Endothelial cell of umbilical vein (primary cell): ENCODE data around the gene STX12. TPM values are rescaled to one million over a fixed set of nuclear protein-coding genes. Genes with fewer than 3 reads are reported as not detected.
"Not testable (repeated sequence)": the region's sequence is repeated elsewhere in the genome, so short reads cannot be mapped to it uniquely, and the experiment has no call there.

Experiments used
- BruUV-seq: library from RNA; stranded (reverse); fragments of 400-500 nt; replicated peaks from 2 replicates; lab custom pipeline; 2021; lab: Mats Ljungman, UMichigan
- CTCF ChIA-PET: fragments of 300-600, 350-600 bp; sonication (Branson Sonifier 250); formaldehyde crosslinking; loops from one replicate; lab custom pipeline; 2021; ENCODE audit warnings: antibody characterized with exemption, inconsistent platforms; lab: Charles Lee
- POLR2A ChIA-PET: fragments of 300-600, 350-600 bp; sonication (Branson Sonifier 250); formaldehyde crosslinking; loops from one replicate; lab custom pipeline; 2021; ENCODE audit warnings: antibody characterized with exemption, inconsistent platforms; lab: Charles Lee
- DNase-seq: peaks from one replicate; pipeline ENCODE4 v3.0.0-alpha.2; 2011; ENCODE audit warnings: low read depth, low spot score
- FAIRE-seq: peaks from 2 replicates; lab custom pipeline; 2011; peaks lifted over from hg19 to GRCh38; lab: Jason Lieb, UNC
- H2AFZ ChIP-seq: 2 replicates; pipeline ENCODE4 v1.6.0; 2012; ENCODE audit warnings: low read depth, low read length, control low read depth, inconsistent platforms
- H3K27ac ChIP-seq: 2 replicates; pipeline ENCODE4 v1.5.1; 2011; ENCODE audit warnings: low read depth, mild to moderate bottlenecking, control low read depth, low read length, moderate library complexity; ENCODE audit not compliant: insufficient read depth
- H3K27me3 ChIP-seq, 2 experiments: 2 replicates each; pipeline versions ENCODE4 v1.6.0 to v1.6.1; 2011; ENCODE audit warnings: low read length in 2 of 2, mixed read lengths in 1 of 2; ENCODE audit not compliant: control insufficient read depth in 2 of 2, insufficient read depth in 2 of 2
- H3K36me3 ChIP-seq, 2 experiments: 2 replicates in 1 of 2; 3 replicates in 1 of 2; pipeline ENCODE4 v1.5.1; 2011; ENCODE audit warnings: low read length in 2 of 2, mild to moderate bottlenecking in 1 of 2, moderate library complexity in 1 of 2; ENCODE audit not compliant: control insufficient read depth in 2 of 2, insufficient read depth in 2 of 2; ENCODE audit errors: extremely low read depth in 1 of 2
- H3K4me1 ChIP-seq: 3 replicates; pipeline ENCODE4 v1.5.1; 2011; ENCODE audit warnings: mild to moderate bottlenecking, low read length; ENCODE audit not compliant: control insufficient read depth, insufficient read depth; ENCODE audit errors: extremely low read depth
- H3K4me2 ChIP-seq: 2 replicates; pipeline ENCODE4 v1.6.1; 2011; ENCODE audit warnings: low read length, control low read depth, mixed read lengths; ENCODE audit not compliant: insufficient read depth
- H3K4me3 ChIP-seq, 3 experiments: fragments of 200-600 bp in 1 of 3; sonication (generic), shearing (Covaris generic) in 1 of 3; replicated peaks in 1 of 3; 2 replicates each; pipeline ENCODE4 v1.5.1; 2011 to 2016; ENCODE audit warnings: control low read depth in 3 of 3, low read length in 3 of 3, mild to moderate bottlenecking in 2 of 3, inconsistent platforms in 1 of 3, low read depth in 1 of 3, moderate library complexity in 1 of 3; ENCODE audit not compliant: insufficient read depth in 1 of 3
- H3K79me2 ChIP-seq: 2 replicates; pipeline ENCODE4 v1.6.0; 2012; ENCODE audit warnings: low read length, inconsistent platforms; ENCODE audit not compliant: control insufficient read depth, insufficient read depth
- H3K9ac ChIP-seq: replicated peaks from 2 replicates; pipeline ENCODE3; 2011; ENCODE audit warnings: low read length, control low read depth; ENCODE audit not compliant: insufficient read depth; ENCODE audit errors: extremely low read depth
- H3K9me1 ChIP-seq: replicated peaks from 3 replicates; pipeline ENCODE4 v1.6.0; 2011; ENCODE audit warnings: mild to moderate bottlenecking, low read length; ENCODE audit not compliant: control insufficient read depth, insufficient read depth; ENCODE audit errors: extremely low read depth
- H3K9me3 ChIP-seq: replicated peaks from 2 replicates; pipeline ENCODE4 v1.5.1; 2012; ENCODE audit warnings: low read length, inconsistent platforms; ENCODE audit not compliant: control insufficient read depth, insufficient read depth
- H4K20me1 ChIP-seq: replicated peaks from 2 replicates; pipeline ENCODE3; 2011; ENCODE audit warnings: mild to moderate bottlenecking, low read length; ENCODE audit not compliant: control insufficient read depth, insufficient read depth; ENCODE audit errors: extremely low read depth
- EZH2 ChIP-seq: IDR thresholded peaks from 2 replicates; pipeline ENCODE4 v1.6.1; 2012; ENCODE audit warnings: borderline replicate concordance, low read depth, mild to moderate bottlenecking, moderate library complexity, low read length, inconsistent platforms; ENCODE audit not compliant: severe bottlenecking
- FOS ChIP-seq: IDR thresholded peaks from 2 replicates; pipeline ENCODE4 v1.6.1; 2011; ENCODE audit warnings: mild to moderate bottlenecking, low read length, moderate library complexity, borderline replicate concordance; ENCODE audit not compliant: insufficient read depth
- dilution Hi-C: fragments of 300-500 bp; cut with MboI; formaldehyde crosslinking; loops from one replicate; pipeline ENCODE4 v1.15.0; 2019; ENCODE audit warnings: low sequenced_read_pairs; ENCODE audit not compliant: extremely low pct_ligation_motif_present
- intact Hi-C: fragments of 100-400 bp; cut with micrococcal nuclease; formaldehyde crosslinking; loops from one replicate; pipeline ENCODE4 v1.10.0; 2022
- polyA plus RNA-seq, 4 experiments: library from polyadenylated mRNA; depleted of rRNA in 3 of 4; stranded (reverse) in 3 of 4; unstranded in 1 of 4; fragments of >200 nt; gene quantifications; 2 replicates each; pipeline versions ENCODE4 v1.2.1 to v1.2.3, GENCODE V29; 2011 to 2012; ENCODE audit warnings: missing spikeins in 1 of 4
- total RNA-seq: library from RNA; stranded (reverse); gene quantifications from 2 replicates; pipeline ENCODE4 v1.2.3, GENCODE V29; 2021

The STX12 gene
- total and polyA plus RNA-seq, 2 donors (not counting 3 experiments of a cell fraction or from before 2014, with no cell fraction given), result 28.7 to 90.3 TPM

DNA sequence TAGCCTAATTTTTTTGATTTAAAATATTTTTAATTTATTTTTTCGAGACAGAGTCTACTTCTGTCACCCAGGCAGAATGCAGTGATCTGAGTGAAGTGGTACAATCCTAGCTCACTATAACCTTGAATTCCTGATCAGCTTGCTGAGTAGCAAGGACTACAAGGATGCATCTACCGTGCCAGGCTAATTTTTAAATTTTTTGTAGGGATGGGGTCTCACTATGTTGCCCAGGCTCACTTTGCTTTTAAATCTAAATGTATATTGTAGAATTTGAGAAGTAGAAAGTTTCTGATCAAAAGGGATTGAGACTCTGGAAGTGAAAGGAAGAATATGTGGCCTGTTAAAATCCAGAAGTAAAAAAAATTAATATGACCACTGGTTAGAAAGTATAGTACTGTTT, 1.6 kb downstream of the STX12 start:
- Histone ChIP-seq H3K27ac (peak overlapping the region; percentile 82), H3K9me1 (no peaks in the 10 kb centered on the region), H3K9me3 (no peaks in the 10 kb centered on the region), H3K36me3 (peaks cover 0 to 4% of the 10 kb centered on the region in 2 experiments), H4K20me1 (peaks cover 3% of the 10 kb centered on the region), H2AFZ (no peak overlapping the region), H3K4me3 (peak overlapping the region in 2 of 3 experiments; percentile 4 to 99), H3K27me3 (no peaks in the 10 kb centered on the region), H3K9ac (peak overlapping the region; percentile 89), H3K4me2 (peak overlapping the region; percentile 100), H3K4me1 (peaks cover 23% of the 10 kb centered on the region), H3K79me2 (peaks cover 63% of the 10 kb centered on the region)
- ChIA-PET POLR2A (interaction anchor here (3.3 kb wide), 1 partner anchor 14 kb away, joined by 67 read pairs; no protein-coding TSS in a partner anchor), CTCF (interaction anchor here (0.5 to 3.5 kb wide), 5 partner anchors 10 to 49 kb away, joined by 3 to 32 read pairs (median 4); partner anchors contain the start of gene FAM76A)
- no peak for TF ChIP-seq EZH2
- TF ChIP-seq FOS, result no peak
- FAIRE-seq (no peak), DNase-seq (no peak)
- no TSS peak for BruUV-seq
- dilution Hi-C loops, result no loop called here
- intact Hi-C loops, result no loop called here

DNA sequence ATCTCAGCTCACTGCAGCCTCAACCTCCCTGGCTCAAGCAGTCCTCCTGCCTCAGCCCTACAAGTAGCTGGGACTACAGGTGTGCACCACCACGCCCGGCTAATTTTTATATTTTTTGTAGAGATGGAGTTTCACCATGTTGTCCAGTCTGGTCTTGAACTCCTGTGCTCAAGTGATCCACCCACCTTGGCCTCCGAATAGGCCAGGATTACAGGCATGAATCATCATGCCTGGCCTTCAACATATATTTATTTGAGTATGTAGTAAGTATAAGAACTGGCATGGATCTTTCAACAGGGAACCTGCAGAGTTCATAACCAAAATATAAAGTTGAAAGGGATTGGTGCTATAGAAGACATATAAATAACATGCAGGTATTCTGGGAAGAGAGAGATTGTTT, 2.3 kb downstream of the STX12 start:
- Histone ChIP-seq H3K79me2 (peaks cover 69% of the 10 kb centered on the region), H3K4me2 (peak overlapping the region; percentile 31), H3K4me1 (peaks cover 23% of the 10 kb centered on the region)
- intact Hi-C loops, H4K20me1 ChIP-seq, BruUV-seq, FAIRE-seq, DNase-seq, dilution Hi-C loops, H3K9ac ChIP-seq, H3K27me3 ChIP-seq, H3K9me3 ChIP-seq, H3K27ac ChIP-seq, H3K36me3 ChIP-seq, H3K4me3 ChIP-seq, H2AFZ ChIP-seq, H3K9me1 ChIP-seq: not testable (repeated sequence)
- CTCF ChIA-PET, result interaction anchor here (1.3 to 3.5 kb wide), 4 partner anchors 10 to 50 kb away, joined by 4 to 21 read pairs (median 4); partner anchors contain the start of gene FAM76A
- POLR2A ChIA-PET, result interaction anchor here (3.3 kb wide), 1 partner anchor 13 kb away, joined by 67 read pairs; no protein-coding TSS in a partner anchor

DNA sequence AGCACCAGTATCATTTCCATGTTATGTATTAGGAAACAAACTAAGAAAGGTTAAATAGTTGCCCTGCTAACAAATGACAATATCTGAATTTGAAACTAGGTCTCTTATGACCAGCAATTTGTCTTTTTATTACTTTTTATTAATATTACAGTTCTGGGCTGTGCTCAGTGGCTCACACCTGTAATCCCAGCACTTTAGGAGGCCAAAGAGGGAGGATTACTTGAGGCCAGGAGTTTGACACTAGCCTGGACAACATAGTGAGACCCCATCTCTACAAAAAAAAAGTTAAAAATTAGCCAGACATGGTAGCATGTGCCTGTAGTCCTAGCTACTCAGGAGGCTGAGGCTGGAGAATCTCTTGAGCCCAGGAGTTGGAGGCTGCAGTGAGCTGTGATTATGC, 3.3 kb downstream of the STX12 start:
- H2AFZ ChIP-seq, POLR2A ChIA-PET, H3K4me3 ChIP-seq, FAIRE-seq, H3K36me3 ChIP-seq, H3K9me3 ChIP-seq, DNase-seq, H3K4me2 ChIP-seq, H3K9ac ChIP-seq, intact Hi-C loops, H3K27ac ChIP-seq, H3K9me1 ChIP-seq, BruUV-seq, dilution Hi-C loops, H4K20me1 ChIP-seq, H3K27me3 ChIP-seq: not testable (repeated sequence)
- Histone ChIP-seq H3K4me1 (peaks cover 23% of the 10 kb centered on the region), H3K79me2 (peaks cover 77% of the 10 kb centered on the region)
- CTCF ChIA-PET, result interaction anchor here (1.3 to 1.9 kb wide), 3 partner anchors 9 to 51 kb away, joined by 4 read pairs; partner anchors contain the start of gene FAM76A
